Activated naive CD4-positive, alpha-beta T cell treated with anti-CD3 and anti-CD28 coated beads, Interleukin-2, amount 50 U/mL, for 72 hours (primary cell): ENCODE data around the gene UFM1. TPM values are rescaled to one million over a fixed set of nuclear protein-coding genes. Genes with fewer than 3 reads are reported as not detected.

Experiments used
- ATAC-seq, 2 donors: fragments of 150-1000 bp; cut with Tn5 transposase; 2 replicates each; pipeline ENCODE4 v1.10.0; 2021; ENCODE audit warnings: mild to moderate bottlenecking in 2 of 2, moderate library complexity in 2 of 2
- DNase-seq, 2 donors: peaks; one replicate each; pipeline ENCODE4 v3.0.0; 2021 to 2022; ENCODE audit warnings: low spot score in 2 of 2
- H3K27ac Mint-ChIP-seq, 2 donors: one replicate each; pipeline ENCODE4 v1.8.0; 2022; ENCODE audit warnings: mild to moderate bottlenecking in 2 of 2, mixed read lengths in 2 of 2
- H3K36me3 Mint-ChIP-seq, 2 donors: one replicate each; pipeline ENCODE4 v1.8.0; 2022; ENCODE audit warnings: mixed read lengths in 2 of 2
- H3K9me3 Mint-ChIP-seq, 2 donors: one replicate each; pipeline ENCODE4 v1.8.0; 2022; ENCODE audit warnings: mixed read lengths in 2 of 2
- total RNA-seq, 2 donors: library from RNA; stranded (reverse); gene quantifications; one replicate each; pipeline ENCODE4 v1.2.3, GENCODE V29; 2022

Gene UFM1
- total RNA-seq, 2 donors from 2014 or later: 43.7 to 46.2 TPM

DNA sequence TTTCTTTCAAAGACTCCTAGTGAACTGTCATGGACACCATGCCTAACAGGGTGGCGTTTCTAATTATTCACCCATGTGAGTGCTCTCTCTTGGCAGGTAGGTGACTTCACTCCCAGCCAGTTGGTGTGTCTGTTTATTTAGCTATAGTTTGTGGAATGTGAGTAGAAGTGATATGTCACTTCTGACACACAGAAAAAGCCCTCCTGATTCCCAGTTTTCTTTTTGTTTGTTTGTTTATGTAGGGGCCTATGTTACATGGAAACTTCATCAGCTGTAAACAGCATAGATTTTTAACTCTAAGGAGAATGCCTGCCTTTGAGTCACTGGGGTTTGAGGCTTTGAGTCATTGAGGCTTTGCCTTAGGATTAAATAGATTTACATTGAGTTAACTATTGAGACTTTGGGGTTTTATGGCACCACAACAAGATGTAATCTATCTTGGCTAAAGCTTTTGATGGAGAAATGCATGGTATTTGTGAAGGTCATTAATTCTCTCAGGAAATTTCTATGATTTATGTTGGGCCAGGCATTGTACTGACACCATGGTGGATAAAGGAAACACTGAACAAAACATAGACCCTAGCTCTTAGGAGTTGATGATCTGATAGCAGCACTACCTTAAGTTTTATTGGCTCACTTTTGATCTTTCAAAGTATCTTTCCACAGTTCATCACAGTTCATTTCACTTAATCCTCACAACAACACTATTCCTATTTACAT is 45.3 kb downstream of the UFM1 start:
- H3K36me3 Mint-ChIP-seq: peaks cover 0 to 12% of the 10 kb centered on the region in 2 donors
- H3K9me3 Mint-ChIP-seq: peaks cover 0 to 7% of the 10 kb centered on the region in 2 donors
- DNase-seq (no peak), ATAC-seq (no peak)
- no peak overlapping the region for H3K27ac Mint-ChIP-seq

DNA sequence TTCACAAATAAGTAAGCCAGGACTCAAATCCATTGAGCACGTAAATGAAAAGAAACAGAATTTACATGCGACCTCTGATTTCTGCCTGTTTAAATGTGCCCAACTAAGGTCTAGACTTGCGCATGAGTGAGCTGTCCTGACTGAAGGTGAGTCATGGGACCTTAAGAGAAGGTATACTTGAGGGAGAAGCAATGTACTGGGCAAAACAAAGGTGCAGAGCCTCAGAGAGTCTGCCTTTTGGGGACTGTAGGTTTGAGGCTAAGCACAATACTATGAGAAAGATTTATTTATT is 45.8 kb downstream of the UFM1 start:
- Mint-ChIP-seq H3K36me3 (peaks cover 0 to 12% of the 10 kb centered on the region in 2 donors), H3K27ac (no peak overlapping the region), H3K9me3 (peaks cover 0 to 7% of the 10 kb centered on the region in 2 donors)
- DNase-seq (no peak), ATAC-seq (no peak)

GRCh38 chr13:38398711-38399493 is 49.3 kb downstream of the UFM1 start:
- DNase-seq (no peak), ATAC-seq (peak in 1 of 2 donors; percentile 75)
- Mint-ChIP-seq H3K27ac (no peak overlapping the region), H3K9me3 (no peaks in the 10 kb centered on the region), H3K36me3 (no peaks in the 10 kb centered on the region)

DNA sequence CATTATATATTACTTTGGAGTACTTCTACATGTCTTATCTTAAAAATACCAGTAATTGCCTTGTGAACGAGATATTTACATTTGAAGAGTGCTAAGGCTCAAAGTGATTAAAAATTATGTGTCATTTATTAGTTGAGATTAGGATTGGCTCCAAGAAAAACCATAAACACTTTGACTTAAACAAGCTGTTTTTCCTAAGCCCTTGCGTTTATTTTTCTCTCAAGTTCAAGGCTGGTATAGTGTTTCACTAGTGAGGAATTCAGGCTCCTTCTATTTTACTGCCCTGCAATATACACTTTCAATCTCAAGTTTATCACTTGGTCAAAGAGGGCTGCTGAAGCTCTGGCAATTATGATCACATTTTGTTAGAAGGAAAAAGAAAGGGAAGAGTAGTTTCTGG is 49.9 kb downstream of the UFM1 start:
- Mint-ChIP-seq H3K27ac (no peak overlapping the region), H3K9me3 (no peaks in the 10 kb centered on the region), H3K36me3 (no peaks in the 10 kb centered on the region)
- ATAC-seq (no peak), DNase-seq (no peak)

DNA sequence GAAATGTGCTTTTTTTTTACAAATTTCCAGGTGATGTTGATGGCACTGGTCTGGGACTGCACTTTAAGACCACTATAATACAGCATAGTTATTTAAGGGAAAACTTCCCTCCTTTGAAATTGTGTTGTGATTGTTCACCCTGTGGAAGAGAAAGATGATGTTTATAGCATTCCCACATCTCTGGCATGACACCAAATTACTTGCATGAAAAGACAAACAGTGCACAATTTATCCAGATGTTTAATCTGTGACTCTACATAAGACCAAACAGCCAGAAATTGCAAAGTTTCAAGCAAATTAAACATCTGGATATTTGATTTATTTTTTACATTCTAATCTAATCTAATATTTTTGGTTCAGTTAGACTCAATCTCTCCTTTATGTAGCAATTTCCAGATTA is 51.6 kb downstream of the UFM1 start:
- DNase-seq (no peak), ATAC-seq (no peak)
- no peaks in the 10 kb centered on the region for H3K36me3 Mint-ChIP-seq
- no peak overlapping the region for H3K27ac Mint-ChIP-seq
- H3K9me3 Mint-ChIP-seq: no peaks in the 10 kb centered on the region

DNA sequence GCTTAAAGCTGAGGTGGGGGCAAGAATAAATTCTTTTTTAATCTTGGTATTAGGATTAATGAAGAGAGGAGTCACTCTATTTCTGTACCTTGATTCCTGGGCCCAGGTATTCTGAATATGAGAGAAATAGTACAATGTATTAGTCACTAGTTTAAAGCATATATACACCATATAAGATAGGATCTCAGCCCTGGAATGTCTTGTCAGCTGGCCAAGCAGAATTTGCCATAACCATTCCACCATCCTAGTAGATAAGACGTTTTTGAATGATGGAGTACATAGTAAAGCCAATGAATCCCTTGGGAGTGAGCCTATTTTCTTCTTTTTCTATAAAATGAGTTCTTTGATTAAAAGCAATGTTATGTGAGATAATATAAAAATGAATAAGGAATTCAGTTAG is 55.6 kb downstream of the UFM1 start:
- no peak for DNase-seq
- Mint-ChIP-seq H3K36me3 (no peaks in the 10 kb centered on the region), H3K9me3 (no peaks in the 10 kb centered on the region), H3K27ac (no peak overlapping the region)
- no peak for ATAC-seq

- no peak for DNase-seq
- Mint-ChIP-seq H3K9me3 (no peaks in the 10 kb centered on the region), H3K36me3 (no peaks in the 10 kb centered on the region), H3K27ac (no peak overlapping the region)
- ATAC-seq: no peak
These were observed 60.1 kb downstream of the UFM1 start for GRCh38 chr13:38409771-38410170.

DNA sequence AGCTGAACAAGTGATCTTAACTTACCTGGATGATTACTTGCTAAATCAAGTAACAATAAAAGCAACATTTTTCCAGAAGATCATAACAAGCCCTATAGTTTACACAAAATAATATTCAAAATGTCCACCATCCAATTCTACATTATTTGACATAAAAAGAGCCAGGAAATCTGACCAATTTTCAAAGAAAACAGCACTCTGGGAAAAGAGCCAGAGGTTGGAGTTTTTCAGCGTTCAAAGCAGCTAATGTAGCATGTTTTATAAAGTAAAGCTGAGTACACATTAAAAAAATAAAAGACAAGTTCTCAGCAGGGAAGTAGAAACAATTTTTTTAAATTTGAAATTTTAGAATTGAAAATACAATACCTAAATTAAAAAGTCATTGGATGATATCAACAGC is 62.6 kb downstream of the UFM1 start:
- no peak for ATAC-seq
- DNase-seq: no peak
- H3K9me3 Mint-ChIP-seq: no peaks in the 10 kb centered on the region
- no peak overlapping the region for H3K27ac Mint-ChIP-seq
- H3K36me3 Mint-ChIP-seq: no peaks in the 10 kb centered on the region
